ENCODE data around the gene ING5. TPM values are rescaled to one million over a fixed set of nuclear protein-coding genes. Genes with fewer than 3 reads are reported as not detected.

Gene ING5
- polyA plus RNA-seq, 3 donors = 6.5 to 29.5 (median 6.6) TPM

DNA sequence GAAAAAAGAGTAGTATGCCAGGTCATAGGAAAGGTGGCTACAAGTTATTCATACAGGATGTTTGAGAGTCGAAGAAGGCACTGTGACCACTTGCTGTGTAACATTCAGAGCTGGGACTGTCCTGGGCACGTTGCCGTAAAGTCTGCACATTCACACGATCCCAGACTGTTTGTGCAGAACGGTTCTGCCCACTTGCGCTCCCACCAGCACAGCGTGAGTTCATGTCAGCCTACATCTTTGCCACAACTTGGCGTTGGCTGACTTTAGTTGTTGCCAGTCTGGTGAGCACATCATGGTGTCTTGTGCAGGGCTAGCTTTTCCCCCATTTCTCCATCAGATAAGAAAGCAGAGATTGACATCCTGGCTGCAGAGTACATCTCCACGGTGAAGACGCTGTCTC is 7.0 kb downstream of the ING5 start:
- Histone ChIP-seq H3K79me2 (ENCODE audit: insufficient read depth, low read length) (peaks cover 4% of the 10 kb centered on the region), H3K4me2 (replicated peaks; ENCODE audit: extremely low read depth, low read length, poor library complexity, severe bottlenecking) (no peak overlapping the region), H4K20me1 (ENCODE audit: insufficient read depth, low read length) (peaks cover 2% of the 10 kb centered on the region), H2AFZ (ENCODE audit: insufficient read depth, low read depth, low read length, poor library complexity, severe bottlenecking) (no peak overlapping the region), H3K4me1 (ENCODE audit: control insufficient read depth in 1 of 2, insufficient read depth in 2 of 2, low read length in 2 of 2) (no peaks in the 10 kb centered on the region), H3K4me3 (replicated peaks in 1 of 3; ENCODE audit: low read depth in 2 of 3, low read length in 3 of 3) (no peak overlapping the region), H3K9me3 (replicated peaks in 1 of 2; ENCODE audit: control insufficient read depth in 1 of 2, insufficient read depth in 1 of 2, low read length in 2 of 2) (peaks cover 0 to 5% of the 10 kb centered on the region in 2 donors), H3K27ac (ENCODE audit: low read depth in 1 of 2, low read length in 2 of 2) (no peak overlapping the region), H3K9ac (ENCODE audit: insufficient read depth, low read length, poor library complexity, severe bottlenecking) (no peak overlapping the region), H3K27me3 (ENCODE audit: control insufficient read depth in 2 of 2, insufficient read depth in 2 of 2, low read length in 2 of 2) (no peaks in the 10 kb centered on the region), H3K36me3 (replicated peaks in 1 of 2; ENCODE audit: control insufficient read depth in 1 of 2, insufficient read depth in 2 of 2, low read length in 2 of 2) (peaks cover 53 to 83% of the 10 kb centered on the region in 2 donors)
- Mint-ChIP-seq H3K4me3 (no peak overlapping the region), H3K36me3 (peaks cover 58 to 92% of the 10 kb centered on the region in 2 donors), H3K27me3 (ENCODE audit: low read depth in 3 of 3) (no peaks in the 10 kb centered on the region), H3K9me3 (peaks cover 4 to 14% (median 9%) of the 10 kb centered on the region in 7 donors), H3K4me1 (no peaks in the 10 kb centered on the region), H3K27ac (no peak overlapping the region)
- intact Hi-C loops (cut with micrococcal nuclease) = no loop called here
- TF ChIP-seq, protein P1, sequence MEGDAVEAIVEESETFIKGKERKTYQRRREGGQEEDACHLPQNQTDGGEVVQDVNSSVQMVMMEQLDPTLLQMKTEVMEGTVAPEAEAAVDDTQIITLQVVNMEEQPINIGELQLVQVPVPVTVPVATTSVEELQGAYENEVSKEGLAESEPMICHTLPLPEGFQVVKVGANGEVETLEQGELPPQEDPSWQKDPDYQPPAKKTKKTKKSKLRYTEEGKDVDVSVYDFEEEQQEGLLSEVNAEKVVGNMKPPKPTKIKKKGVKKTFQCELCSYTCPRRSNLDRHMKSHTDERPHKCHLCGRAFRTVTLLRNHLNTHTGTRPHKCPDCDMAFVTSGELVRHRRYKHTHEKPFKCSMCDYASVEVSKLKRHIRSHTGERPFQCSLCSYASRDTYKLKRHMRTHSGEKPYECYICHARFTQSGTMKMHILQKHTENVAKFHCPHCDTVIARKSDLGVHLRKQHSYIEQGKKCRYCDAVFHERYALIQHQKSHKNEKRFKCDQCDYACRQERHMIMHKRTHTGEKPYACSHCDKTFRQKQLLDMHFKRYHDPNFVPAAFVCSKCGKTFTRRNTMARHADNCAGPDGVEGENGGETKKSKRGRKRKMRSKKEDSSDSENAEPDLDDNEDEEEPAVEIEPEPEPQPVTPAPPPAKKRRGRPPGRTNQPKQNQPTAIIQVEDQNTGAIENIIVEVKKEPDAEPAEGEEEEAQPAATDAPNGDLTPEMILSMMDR (IDR thresholded peaks at IDR 0.05) = no peak
- no peak for DNase-seq
- WGBS (ENCODE audit: insufficient coverage) = 91% methylated on average over 10 of the region's 10 CpGs

GRCh38 chr2:241719093-241719492 is 17.3 kb downstream of the ING5 start:
- DNase-seq = no peak
- Mint-ChIP-seq H3K27me3 (ENCODE audit: low read depth in 3 of 3) (no peaks in the 10 kb centered on the region), H3K4me3 (no peak overlapping the region), H3K27ac (peak overlapping the region in 1 of 7 donors; percentile 79), H3K9me3 (peaks cover 24 to 35% (median 34%) of the 10 kb centered on the region in 7 donors), H3K4me1 (no peaks in the 10 kb centered on the region), H3K36me3 (peaks cover 70 to 94% of the 10 kb centered on the region in 2 donors)
- Histone ChIP-seq H3K9me3 (replicated peaks in 1 of 2; ENCODE audit: control insufficient read depth in 1 of 2, insufficient read depth in 1 of 2, low read length in 2 of 2) (peaks cover 25 to 41% of the 10 kb centered on the region in 2 donors), H3K36me3 (replicated peaks in 1 of 2; ENCODE audit: control insufficient read depth in 1 of 2, insufficient read depth in 2 of 2, low read length in 2 of 2) (peaks cover 52 to 76% of the 10 kb centered on the region in 2 donors), H4K20me1 (ENCODE audit: insufficient read depth, low read length) (no peaks in the 10 kb centered on the region), H3K79me2 (ENCODE audit: insufficient read depth, low read length) (no peaks in the 10 kb centered on the region), H3K27ac (ENCODE audit: low read depth in 1 of 2, low read length in 2 of 2) (no peak overlapping the region), H2AFZ (ENCODE audit: insufficient read depth, low read depth, low read length, poor library complexity, severe bottlenecking) (no peak overlapping the region), H3K9ac (ENCODE audit: insufficient read depth, low read length, poor library complexity, severe bottlenecking) (no peak overlapping the region), H3K4me2 (replicated peaks; ENCODE audit: extremely low read depth, low read length, poor library complexity, severe bottlenecking) (no peak overlapping the region), H3K4me3 (replicated peaks in 1 of 3; ENCODE audit: low read depth in 2 of 3, low read length in 3 of 3) (no peak overlapping the region), H3K4me1 (ENCODE audit: control insufficient read depth in 1 of 2, insufficient read depth in 2 of 2, low read length in 2 of 2) (no peaks in the 10 kb centered on the region), H3K27me3 (ENCODE audit: control insufficient read depth in 2 of 2, insufficient read depth in 2 of 2, low read length in 2 of 2) (no peaks in the 10 kb centered on the region)
- WGBS (ENCODE audit: insufficient coverage) = 100% methylated on average over 7 of the region's 16 CpGs
- intact Hi-C loops (cut with micrococcal nuclease) = no loop called here
- TF ChIP-seq, protein P1 (IDR thresholded peaks at IDR 0.05) = no peak
